D341Med (cell line): Measurements from ENCODE around the gene AGBL1.

ENCODE experiments used
- DNase-seq: peaks from one replicate; pipeline ENCODE4 v3.0.0; 2012; ENCODE audit warnings: low spot score

The AGBL1 gene

GRCh38 chr15:86327230-86327865, 247.7 kb downstream of the AGBL1 start:
- no peak for DNase-seq

DNA sequence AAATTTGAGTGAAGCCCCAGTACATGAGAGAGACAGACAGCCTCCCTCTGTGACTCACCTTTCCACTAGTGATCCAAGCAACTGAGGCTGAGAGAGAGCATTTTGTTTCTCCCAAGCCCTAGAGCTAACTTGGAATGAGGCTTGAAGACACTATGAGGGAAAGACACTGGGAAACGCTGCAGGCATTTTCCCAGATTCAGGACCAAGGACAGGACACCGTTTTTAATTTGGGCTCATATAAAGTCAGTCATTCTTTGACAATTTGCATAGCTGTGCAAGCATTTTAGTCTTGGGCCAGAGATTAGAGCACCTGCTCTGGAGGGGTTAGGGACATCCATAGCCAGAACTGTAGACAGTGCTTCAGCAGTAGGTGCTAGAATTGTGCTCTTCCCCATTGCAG, 249.0 kb downstream of the AGBL1 start:
- no peak for DNase-seq

- DNase-seq = no peak
Measured at GRCh38 chr15:86329311-86330013, 249.8 kb downstream of the AGBL1 start.

GRCh38 chr15:86333819-86334218, 254.1 kb downstream of the AGBL1 start:
- no peak for DNase-seq

- no peak for DNase-seq
Measured at GRCh38 chr15:86336051-86336788, 256.5 kb downstream of the AGBL1 start.

- DNase-seq = no peak
Measured at GRCh38 chr15:86337071-86337470, 257.4 kb downstream of the AGBL1 start.

GRCh38 chr15:86347245-86347644, 267.6 kb downstream of the AGBL1 start:
- no peak for DNase-seq

- no peak for DNase-seq
Measured at GRCh38 chr15:86349565-86349964, 269.9 kb downstream of the AGBL1 start.

GRCh38 chr15:86353213-86353612, 273.5 kb downstream of the AGBL1 start:
- DNase-seq = no peak

DNA sequence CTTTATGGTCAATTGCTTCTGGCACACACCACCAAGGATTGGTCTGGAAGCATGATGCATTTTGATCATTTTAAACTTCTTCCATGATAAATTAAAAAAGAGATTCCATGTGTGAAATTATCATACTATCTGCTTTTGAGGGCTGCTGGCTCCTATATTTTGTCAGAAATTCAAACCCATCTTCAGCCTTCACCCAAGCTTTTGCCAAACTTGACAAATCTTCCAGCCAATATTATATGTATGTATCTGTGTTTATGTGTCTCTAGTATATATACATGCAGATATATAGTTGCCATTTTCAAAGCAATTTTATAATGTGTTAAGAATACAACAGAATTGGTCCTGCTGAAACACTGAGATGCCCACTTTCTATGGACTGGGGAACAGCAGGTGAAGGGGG, 275.7 kb downstream of the AGBL1 start:
- DNase-seq = no peak

DNA sequence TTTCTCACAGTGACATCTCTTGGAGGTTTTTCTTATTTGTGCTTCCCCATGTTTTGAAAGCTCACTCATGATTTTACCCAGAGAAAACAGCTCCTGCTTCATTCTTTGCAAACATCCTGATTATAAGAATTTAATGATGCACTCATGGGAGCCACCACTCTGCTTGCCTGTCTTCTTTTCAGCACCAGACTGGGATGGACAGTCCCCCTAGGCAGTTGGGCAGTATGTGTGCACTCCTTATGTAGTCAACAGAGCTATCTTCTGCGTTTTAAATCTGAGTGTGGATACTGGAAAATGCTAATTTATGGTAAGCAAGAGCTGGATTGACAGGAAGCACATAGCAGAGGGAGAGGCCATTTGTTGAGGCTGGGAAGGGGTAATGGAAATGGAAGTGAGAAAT, 276.1 kb downstream of the AGBL1 start:
- no peak for DNase-seq

DNA sequence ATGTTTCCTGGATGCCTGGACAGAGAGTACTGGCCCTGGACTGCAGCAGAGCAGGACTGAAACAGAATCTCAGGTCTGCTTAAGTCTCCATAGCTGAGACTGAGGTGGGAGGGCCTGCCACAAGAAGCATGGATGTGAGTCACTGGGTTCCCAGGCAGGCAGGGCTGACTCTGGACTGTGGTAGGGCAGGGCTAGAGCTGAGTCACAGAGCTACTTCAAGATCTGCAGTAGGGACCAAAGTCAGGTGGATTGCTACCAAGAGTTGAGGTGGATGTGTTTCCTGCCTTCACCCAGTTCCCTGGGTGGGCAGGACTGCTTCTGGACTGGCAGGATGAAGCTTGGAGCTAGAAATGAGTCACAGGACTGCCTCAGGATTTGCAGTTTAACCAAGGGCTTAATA, 282.9 kb downstream of the AGBL1 start:
- DNase-seq = no peak

- no peak for DNase-seq
Measured at GRCh38 chr15:86373147-86373546, 293.5 kb downstream of the AGBL1 start.

- DNase-seq = no peak
Measured at GRCh38 chr15:86375733-86376280, 296.1 kb downstream of the AGBL1 start.

- DNase-seq = no peak
Measured at GRCh38 chr15:86377914-86378313, 298.2 kb downstream of the AGBL1 start.

DNA sequence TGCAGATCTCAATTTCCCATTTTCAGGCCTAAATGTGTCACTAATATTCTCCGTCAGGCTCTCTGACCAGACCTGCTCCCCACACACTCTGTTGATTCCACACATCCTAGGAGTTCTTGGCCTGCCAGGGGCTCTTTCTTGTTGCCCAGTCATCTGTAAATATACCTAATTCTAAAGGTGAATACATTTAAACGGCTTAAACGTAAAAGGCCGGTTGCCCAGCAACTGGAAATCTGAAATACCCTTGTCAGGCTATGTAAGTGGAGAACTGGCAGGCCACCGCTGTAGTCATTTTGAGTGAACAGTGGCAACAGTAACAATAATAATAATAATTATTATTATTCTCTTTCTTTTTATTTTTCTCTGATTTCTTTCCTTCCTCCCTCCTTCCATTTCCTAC, 302.7 kb downstream of the AGBL1 start:
- DNase-seq = no peak

DNA sequence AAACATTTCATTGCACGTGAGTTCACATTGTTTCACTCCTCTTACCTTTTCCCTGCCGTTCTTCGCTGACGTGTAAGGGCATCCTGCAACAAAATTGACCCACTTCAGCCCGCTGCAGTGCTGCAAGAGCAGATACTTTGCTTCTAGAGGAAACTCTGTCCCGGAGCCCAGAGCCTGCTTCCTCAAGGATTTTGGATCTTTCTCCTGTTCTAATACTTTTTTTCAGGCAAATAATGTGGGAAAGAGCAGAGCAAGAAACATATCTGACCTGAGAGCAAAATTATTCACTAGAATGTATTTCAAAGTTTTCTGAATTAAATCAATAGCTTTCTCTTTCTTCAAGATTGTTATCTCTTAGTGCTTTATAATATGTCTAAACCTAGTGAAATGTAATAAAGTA, 303.9 kb downstream of the AGBL1 start:
- no peak for DNase-seq

GRCh38 chr15:86384186-86384585, 304.5 kb downstream of the AGBL1 start:
- DNase-seq = no peak

DNA sequence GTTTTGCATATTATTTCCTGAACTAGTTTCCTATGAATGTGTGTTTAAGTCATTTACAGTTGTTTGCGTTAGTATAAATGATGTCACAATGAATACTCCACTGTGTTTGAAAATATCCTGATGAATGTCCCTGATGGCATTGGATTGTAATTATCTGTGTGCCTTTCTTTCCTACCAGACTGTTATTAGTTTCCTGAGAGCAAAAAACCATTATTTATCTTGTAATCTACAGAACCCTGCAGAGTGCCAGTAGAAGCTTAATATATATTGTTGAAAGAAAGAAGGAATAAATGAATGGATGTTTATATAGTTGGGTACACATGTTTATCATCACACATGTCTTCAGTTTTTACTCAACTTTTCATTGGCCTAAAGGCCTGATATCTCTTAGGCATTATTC, 312.6 kb downstream of the AGBL1 start:
- no peak for DNase-seq

DNA sequence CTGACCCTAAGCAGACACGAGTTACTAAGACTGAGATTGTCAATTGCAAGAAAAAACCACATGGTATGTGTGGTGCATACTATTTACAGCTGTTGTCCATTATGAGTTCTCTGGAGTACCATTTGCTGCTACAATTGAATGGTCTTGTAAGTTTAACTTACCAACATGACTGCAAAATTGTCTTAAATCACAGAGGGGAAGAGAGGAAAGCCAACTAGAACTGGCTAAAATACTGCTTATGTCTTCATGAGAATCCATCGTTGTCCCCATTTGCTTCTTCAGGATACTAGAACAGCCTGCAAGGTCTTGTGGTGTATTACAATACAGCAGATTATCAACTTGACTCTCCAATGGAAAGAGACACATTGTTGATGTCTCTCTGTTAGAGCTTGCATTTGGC, 313.2 kb downstream of the AGBL1 start:
- DNase-seq = no peak

DNA sequence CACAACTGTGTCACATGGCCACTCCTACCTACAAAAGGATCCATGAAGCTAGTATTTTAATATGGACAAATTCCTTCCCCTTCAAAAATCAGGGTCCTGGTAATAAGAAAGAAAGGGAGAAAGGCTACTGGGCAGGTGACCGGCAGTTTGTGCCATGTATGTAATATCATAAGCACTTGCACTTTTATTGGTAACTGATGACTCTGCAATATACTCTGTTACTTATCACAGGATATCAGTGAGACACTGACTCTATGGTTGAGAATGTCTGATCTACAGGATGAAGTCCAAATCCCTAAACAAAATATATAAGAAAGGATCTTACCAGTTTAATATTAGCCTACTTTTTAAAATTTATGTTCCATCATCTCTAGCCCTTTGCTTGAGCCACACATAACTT, 315.2 kb downstream of the AGBL1 start:
- DNase-seq = no peak

DNA sequence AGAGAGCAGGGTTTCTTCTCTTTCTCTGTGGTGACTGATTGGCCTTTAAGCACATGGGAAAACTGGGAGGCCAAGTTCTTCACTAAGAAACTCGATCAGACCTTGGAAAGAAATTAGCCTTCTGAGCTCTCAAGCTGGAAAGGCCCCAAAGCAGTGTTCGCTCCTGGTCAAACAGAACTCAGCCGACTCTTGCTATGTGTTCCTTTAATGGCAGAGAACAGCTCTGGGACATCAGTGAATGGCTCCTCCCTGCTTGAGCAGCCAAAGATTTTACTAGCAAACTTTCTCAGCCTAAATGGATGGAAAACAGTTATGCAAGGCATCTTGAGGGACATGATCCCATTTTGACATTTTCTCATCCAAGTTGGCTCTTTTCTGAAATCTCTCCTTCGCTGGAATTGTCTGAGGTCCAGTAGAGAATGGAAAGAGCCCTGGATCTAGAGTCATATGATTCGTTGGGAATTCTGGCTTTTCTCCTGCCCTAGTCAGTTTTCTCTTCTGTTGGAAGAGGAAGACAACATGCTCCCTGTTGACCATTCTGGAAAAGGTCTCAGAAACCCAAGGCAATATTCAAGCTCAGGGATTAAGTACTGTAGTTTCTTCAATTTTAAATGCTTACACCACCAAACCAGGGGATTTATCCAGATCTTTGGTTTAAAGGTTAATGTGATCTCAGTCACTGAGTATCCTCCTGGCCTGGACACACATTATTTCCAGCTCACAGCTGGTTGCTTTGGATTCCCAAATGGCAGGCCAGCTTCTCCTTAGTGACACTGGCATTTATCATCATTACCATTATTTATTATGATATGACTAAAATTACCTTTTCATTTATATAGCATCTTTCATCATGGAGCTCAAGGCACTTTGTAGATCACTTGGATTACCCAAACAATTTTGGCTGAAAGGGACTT, 319.6 kb downstream of the AGBL1 start:
- no peak for DNase-seq
